ENCODE results near the gene SMCO2.

SMCO2 gene

DNA sequence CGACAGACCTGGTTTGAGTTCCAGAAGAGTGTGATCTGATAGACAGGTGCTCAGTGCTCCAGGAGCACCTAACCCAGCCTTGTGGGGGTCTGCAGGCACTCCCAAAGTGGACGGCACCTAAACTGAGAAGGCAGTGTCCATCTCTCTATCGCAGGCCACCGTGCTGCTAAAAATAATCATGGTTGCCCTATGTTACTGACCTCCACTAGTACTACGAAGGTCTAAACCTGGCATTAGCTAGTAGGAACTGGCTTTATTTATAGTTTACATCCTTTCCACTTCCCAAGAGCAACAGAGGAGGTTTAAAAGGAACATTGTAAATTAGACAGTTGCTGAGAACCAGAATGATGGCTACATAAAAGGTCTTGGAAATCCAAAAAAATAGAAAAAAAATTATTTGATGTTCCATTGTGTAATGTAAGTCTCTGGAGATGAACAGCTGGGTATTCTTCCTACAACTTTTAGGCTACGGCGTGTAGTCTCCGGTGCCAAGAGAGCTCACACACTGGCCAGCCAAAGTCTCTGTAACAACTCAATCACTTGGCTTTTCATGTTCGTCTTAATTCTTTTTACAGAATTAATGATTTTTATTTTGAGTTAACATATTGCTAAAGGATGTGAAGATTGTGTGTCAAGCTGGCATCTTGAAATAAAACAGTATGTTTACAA, 104.8 kb downstream of the SMCO2 start:
- TF ChIP-seq, protein P1, sequence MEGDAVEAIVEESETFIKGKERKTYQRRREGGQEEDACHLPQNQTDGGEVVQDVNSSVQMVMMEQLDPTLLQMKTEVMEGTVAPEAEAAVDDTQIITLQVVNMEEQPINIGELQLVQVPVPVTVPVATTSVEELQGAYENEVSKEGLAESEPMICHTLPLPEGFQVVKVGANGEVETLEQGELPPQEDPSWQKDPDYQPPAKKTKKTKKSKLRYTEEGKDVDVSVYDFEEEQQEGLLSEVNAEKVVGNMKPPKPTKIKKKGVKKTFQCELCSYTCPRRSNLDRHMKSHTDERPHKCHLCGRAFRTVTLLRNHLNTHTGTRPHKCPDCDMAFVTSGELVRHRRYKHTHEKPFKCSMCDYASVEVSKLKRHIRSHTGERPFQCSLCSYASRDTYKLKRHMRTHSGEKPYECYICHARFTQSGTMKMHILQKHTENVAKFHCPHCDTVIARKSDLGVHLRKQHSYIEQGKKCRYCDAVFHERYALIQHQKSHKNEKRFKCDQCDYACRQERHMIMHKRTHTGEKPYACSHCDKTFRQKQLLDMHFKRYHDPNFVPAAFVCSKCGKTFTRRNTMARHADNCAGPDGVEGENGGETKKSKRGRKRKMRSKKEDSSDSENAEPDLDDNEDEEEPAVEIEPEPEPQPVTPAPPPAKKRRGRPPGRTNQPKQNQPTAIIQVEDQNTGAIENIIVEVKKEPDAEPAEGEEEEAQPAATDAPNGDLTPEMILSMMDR (IDR thresholded peaks at IDR 0.05; ENCODE audit: borderline replicate concordance, insufficient read depth, low read depth, low read length) = no peak
- no peak overlapping the region for H3K4me3 ChIP-seq (ENCODE audit: low read depth, low read length)

All from GM12875 (cell line).